GM20431 (cell line): ENCODE measurements around the gene MICU1.

Experiments
- in situ Hi-C: fragments of 300-500 bp; cut with MseI, MboI; formaldehyde crosslinking; loops from one replicate; pipeline ENCODE4 v1.15.0; 2020; ENCODE audit warnings: low sequenced_read_pairs; ENCODE audit not compliant: unreplicated experiment

The MICU1 gene

GRCh38 chr10:72335394-72336258, 290.3 kb downstream of the MICU1 start:
- in situ Hi-C loops, result loop anchor here (25.0 kb wide), 3 partner anchors 98 to 373 kb away; partner anchors contain the start of gene CHST3

- in situ Hi-C loops, result loop anchor here (25.0 kb wide), 3 partner anchors 98 to 373 kb away; partner anchors contain the start of gene CHST3
Observed at GRCh38 chr10:72334825-72335393, 291.0 kb downstream of the MICU1 start.

DNA sequence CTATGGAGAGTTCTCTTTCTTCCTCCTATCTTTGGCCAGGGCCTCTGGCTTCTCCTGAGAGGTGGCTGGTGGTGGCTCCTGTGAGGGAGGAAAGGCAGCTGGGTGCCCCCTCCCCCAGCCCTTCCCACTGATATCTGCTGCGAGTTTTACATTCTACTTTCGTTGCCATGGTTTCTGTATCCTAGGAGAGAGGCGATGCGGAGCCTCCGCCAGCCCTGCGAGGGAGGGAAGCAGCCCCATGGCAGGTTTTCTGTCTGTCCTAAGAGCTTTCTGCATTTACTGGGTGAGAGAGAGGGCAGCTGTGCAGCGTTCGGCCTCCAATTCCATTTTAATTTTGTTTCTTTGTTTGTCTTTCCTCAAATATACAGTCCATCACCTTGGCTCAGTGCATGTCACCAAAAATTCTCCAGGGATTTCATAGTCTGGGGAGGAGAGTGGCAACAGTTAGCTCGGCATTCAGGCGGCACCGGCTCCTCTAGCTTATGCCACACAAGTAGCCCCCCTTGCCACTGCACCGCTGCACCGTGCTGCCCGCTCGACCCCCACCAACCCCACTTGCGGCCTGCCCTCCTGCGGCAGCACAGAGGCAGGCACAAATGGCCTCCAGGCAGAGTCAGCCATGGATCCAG, 291.6 kb downstream of the MICU1 start:
- in situ Hi-C loops, result loop anchor here (25.0 kb wide), 3 partner anchors 97 to 372 kb away; partner anchors contain the start of gene CHST3

DNA sequence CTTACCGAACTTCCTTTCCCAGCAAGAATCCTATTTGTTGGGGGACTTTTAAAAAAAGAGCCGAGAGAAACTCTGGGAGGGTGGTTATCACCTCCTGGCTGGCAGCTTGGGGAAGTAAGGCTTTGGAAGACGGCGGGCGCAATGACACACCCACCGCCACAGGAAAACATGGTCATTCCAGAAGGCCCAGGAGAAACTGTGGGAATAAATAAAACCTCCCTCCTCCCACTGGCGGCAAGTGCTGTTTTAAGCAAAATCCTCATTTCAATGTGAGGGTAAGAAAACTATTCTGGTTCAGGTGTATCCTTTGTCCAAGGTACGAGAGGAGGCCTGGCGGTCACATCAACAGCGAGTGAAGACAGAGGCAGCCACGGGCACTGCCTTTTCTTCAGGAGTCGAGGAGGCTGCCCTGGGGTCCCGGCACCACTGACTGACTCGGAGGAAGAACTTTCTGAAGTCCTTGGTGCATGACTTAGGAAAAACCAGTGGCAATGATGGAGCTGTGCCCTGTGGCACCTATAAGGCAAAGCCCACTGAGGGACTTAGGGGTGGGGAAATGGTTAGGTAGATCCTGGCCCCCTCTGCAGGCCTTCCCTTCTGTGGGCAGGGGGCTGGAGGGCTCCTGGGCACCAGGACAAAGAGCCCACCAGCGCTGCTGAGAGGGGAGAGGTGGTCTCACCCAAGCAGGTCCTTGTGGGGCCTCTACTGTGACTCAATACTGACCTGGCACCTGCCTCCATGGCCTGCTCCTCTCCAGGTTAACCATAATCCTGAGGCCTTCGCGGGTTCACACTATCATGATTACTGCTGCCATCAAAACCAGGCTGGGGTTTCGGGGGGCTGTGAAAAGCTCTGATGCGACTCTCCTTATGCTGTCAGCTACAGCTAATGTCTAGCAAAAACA, 292.5 kb downstream of the MICU1 start:
- in situ Hi-C loops, result loop anchor here (25.0 kb wide), 3 partner anchors 96 to 371 kb away; partner anchors contain the start of gene CHST3

DNA sequence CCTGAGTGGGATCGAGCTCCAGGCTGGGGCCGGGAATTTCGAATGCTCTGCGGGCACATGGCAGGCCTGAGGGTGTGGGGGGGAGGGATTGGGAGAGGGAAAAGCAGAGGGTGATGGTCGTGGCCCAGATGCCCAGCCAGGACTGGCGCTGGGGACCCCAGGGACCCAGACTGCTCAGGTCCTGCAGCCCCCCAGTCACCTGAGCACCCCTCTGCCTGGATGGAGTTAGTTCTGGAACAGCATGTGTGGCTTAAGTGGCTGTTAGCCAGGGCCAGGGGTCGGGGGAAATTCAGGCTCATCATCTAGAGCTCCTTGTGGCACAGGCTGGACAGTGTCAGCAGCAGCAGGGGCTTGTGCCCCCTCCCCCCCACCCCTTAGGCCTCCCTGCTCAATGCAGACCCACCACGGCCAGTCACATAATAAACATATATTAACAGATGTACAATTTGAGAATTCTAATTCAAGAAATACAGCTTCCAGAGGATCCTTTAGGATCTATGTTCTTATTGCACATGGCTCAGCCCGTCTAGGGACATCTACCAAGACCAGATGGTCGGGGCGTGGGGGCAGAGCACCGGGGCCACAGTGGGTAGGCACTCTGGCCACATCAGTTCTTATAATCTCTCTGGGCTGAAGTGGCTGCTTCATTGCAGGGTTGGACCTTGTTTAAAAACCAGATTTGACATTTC, 293.3 kb downstream of the MICU1 start:
- in situ Hi-C loops, result loop anchor here (25.0 kb wide), 3 partner anchors 95 to 370 kb away; partner anchors contain the start of gene CHST3

- in situ Hi-C loops, result loop anchor here (25.0 kb wide), 3 partner anchors 94 to 369 kb away; partner anchors contain the start of gene CHST3
Observed at GRCh38 chr10:72331575-72332422, 294.1 kb downstream of the MICU1 start.

- in situ Hi-C loops, result loop anchor here (25.0 kb wide), 3 partner anchors 93 to 368 kb away; partner anchors contain the start of gene CHST3
Observed at GRCh38 chr10:72330069-72330426, 295.8 kb downstream of the MICU1 start.

GRCh38 chr10:72329290-72330068, 296.4 kb downstream of the MICU1 start:
- in situ Hi-C loops, result loop anchor here (25.0 kb wide), 3 partner anchors 92 to 367 kb away; partner anchors contain the start of gene CHST3

DNA sequence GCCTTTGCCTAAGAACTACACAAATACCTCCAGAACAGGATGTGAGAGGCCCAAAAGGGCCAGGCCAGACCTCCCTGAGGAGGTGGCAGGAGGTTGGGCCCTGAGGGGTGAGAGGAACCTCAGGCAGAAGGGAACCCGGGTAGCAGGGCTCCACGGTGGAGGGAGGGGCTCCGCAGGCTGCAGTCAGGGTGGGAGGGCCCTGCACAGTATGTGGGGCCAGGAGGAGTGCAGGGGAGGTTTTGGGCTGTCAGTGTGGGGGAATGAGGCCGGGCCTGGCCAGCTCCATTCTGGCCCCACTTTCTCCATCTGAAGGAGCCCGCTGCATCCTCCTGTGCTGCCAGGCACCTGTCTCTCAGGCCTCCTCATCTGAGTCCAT, 297.1 kb downstream of the MICU1 start:
- in situ Hi-C loops, result loop anchor here (25.0 kb wide), 3 partner anchors 92 to 367 kb away; partner anchors contain the start of gene CHST3

DNA sequence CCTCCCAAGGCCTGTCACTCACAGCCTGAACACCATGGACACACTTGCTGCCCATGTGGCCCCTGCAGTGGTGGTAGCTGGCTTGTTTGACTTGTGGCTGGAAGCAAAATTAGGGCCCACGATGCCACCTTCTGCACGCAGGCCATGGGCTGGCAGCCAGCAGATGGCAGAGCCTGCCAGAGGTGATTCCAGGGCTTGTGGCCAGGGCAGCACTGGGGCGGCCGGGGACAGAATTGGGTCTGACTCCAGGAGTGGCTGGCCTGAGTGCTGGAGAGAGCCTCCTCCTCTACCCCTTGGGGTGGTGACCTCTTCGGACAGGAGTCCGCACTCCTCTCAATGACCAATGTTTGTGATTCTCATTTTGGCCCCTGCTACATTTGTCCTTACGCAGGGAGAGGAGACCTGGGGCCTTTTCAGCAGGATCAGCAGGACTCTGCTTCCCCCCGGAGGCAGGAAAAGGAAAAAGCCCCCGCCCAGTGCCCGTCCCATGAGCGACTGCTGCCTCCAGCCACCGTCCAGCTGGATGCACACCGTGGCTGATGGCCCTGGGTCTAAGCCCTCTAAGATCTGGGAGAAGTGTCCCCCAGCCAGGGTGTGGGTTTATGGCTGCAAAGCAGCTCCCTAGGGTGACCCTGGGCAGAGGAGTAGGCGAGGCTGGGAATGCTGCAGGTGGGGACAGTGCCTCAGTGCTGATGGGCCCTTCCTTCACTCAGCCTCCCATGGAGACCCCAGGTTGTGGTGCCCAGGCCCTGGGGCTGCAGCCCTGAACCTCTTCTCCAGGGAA, 297.6 kb downstream of the MICU1 start:
- in situ Hi-C loops, result loop anchor here (25.0 kb wide), 3 partner anchors 91 to 366 kb away; partner anchors contain the start of gene CHST3

DNA sequence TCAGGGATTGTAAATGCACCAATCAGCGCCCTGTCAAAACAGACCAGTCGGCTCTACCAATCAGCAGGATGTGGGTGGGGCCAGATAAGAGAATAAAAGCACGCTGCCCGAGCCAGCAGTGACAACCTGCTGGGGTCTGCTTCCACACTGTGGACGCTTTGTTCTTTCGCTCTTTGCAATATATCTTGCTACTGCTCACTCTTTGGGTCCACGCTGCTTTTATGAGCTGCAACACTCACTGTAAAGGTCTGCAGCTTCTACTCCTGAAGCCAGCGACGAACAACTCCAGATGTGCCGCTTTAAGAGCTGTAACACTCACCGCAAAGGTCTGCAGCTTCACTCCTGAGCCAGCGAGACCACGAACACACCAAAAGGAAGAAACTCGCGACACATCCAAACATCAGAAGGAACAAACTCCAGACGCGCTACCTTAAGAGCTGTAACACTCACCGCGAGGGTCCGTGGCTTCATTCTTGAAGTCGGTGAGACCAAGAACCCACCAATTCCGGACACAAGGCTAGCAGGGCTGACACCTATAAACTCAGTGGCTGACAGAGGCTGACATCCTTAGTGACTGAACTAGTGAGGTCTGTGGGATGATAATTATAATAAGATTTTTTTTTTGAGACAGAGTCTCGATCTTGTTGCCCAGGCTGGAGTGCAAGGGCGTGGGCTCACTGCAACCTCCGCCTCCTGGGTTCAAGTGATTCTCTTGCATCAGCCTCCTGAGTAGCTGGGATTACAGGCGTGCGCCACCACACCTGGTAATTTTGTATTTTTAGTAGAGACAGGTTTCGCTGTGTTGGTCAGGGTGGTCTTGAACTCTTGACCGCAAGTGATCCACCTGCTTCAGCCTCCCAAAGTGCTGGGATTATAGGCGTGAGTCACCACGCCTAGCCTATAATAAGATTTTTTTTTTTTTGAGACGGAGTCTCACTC, 298.9 kb downstream of the MICU1 start:
- in situ Hi-C loops, result loop anchor here (25.0 kb wide), 3 partner anchors 90 to 365 kb away; partner anchors contain the start of gene CHST3

GRCh38 chr10:72325243-72326175, 300.4 kb downstream of the MICU1 start:
- in situ Hi-C loops, result loop anchor here (25.0 kb wide), 3 partner anchors 88 to 363 kb away; partner anchors contain the start of gene CHST3

DNA sequence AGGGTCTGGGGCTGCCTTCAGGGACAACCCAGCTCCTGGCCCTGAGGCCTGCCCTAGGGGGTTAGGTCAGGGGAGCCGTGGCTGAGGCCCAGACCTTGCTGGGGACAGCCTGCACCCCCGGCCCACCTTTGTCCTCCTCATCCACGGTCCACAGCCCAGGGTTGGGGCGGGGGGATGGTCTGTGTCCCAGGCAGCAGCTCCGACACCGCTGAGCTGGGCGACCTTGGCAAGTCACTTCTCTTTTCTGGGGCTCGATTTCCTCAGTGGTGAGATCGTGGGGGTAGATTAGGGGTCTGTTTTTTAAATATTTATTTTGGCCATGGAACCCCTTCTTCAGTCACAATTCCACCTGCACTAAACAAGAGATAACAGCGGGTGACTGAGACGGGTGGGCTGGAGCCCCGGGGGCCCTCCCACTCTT, 302.1 kb downstream of the MICU1 start:
- in situ Hi-C loops, result no loop called here

GRCh38 chr10:72323108-72323749, 302.6 kb downstream of the MICU1 start:
- in situ Hi-C loops, result no loop called here
